CD14-positive monocyte (primary cell): ENCODE results near the gene TRAPPC8. TPM values are rescaled to one million over a fixed set of nuclear protein-coding genes. Genes with fewer than 3 reads are reported as not detected.

Source experiments
- DNase-seq, 3 donors: peaks; one replicate each; pipeline ENCODE4 v3.0.0-alpha.2; 2011 to 2022
- H2AFZ ChIP-seq: 2 replicates; pipeline ENCODE4 v1.6.0; 2012; ENCODE audit warnings: mild to moderate bottlenecking, low read depth, low read length, inconsistent platforms; ENCODE audit not compliant: insufficient read depth, poor library complexity, severe bottlenecking
- H3K27ac ChIP-seq, 2 donors: 1 replicate in 1 of 2; 2 replicates in 1 of 2; pipeline ENCODE4 v1.5.1; 2012 to 2013; ENCODE audit warnings: low read length in 2 of 2, control low read depth in 1 of 2, inconsistent platforms in 1 of 2, low read depth in 1 of 2, mild to moderate bottlenecking in 1 of 2
- H3K27me3 ChIP-seq, 2 donors: one replicate each; pipeline versions ENCODE4 v1.6.0 to v1.6.1; 2011 to 2013; ENCODE audit warnings: low read length in 2 of 2; ENCODE audit not compliant: control insufficient read depth in 2 of 2, insufficient read depth in 2 of 2
- H3K36me3 ChIP-seq, 2 donors: replicated peaks in 1 of 2; 1 replicate in 1 of 2; 2 replicates in 1 of 2; pipeline versions ENCODE4 v1.5.1 to v1.6.1; 2012 to 2013; ENCODE audit warnings: low read length in 2 of 2, control low read depth in 1 of 2, inconsistent platforms in 1 of 2, mild to moderate bottlenecking in 1 of 2; ENCODE audit not compliant: insufficient read depth in 2 of 2, control insufficient read depth in 1 of 2
- H3K4me1 ChIP-seq, 2 donors: 1 replicate in 1 of 2; 2 replicates in 1 of 2; pipeline versions ENCODE4 v1.5.1 to v1.6.1; 2012 to 2013; ENCODE audit warnings: low read length in 2 of 2, control low read depth in 1 of 2, inconsistent platforms in 1 of 2, mild to moderate bottlenecking in 1 of 2, moderate library complexity in 1 of 2; ENCODE audit not compliant: insufficient read depth in 2 of 2, control insufficient read depth in 1 of 2
- H3K4me2 ChIP-seq: replicated peaks from 2 replicates; pipeline ENCODE3; 2012; ENCODE audit warnings: low read length, moderate library complexity, mild to moderate bottlenecking; ENCODE audit not compliant: poor library complexity, severe bottlenecking; ENCODE audit errors: extremely low read depth
- H3K4me3 ChIP-seq, 3 experiments: fragments of 200-600 bp in 1 of 3; sonication (generic) in 1 of 3; replicated peaks in 1 of 3; 1 replicate in 2 of 3; 2 replicates in 1 of 3; pipeline ENCODE4 v1.5.1; 2011 to 2013; ENCODE audit warnings: low read length in 3 of 3, mild to moderate bottlenecking in 3 of 3, control low read depth in 2 of 3, low read depth in 2 of 3, inconsistent platforms in 1 of 3, moderate library complexity in 1 of 3
- H3K79me2 ChIP-seq: 2 replicates; pipeline ENCODE4 v1.6.0; 2012; ENCODE audit warnings: mild to moderate bottlenecking, control low read depth, inconsistent platforms, low read length, moderate library complexity; ENCODE audit not compliant: insufficient read depth
- H3K9ac ChIP-seq: 2 replicates; pipeline ENCODE4 v1.6.0; 2017; ENCODE audit warnings: low read length, mild to moderate bottlenecking; ENCODE audit not compliant: insufficient read depth, poor library complexity, severe bottlenecking
- H3K9me3 ChIP-seq, 2 donors: replicated peaks in 1 of 2; 1 replicate in 1 of 2; 2 replicates in 1 of 2; pipeline versions ENCODE4 v1.5.1 to v1.6.1; 2012 to 2013; ENCODE audit warnings: low read length in 2 of 2, control low read depth in 1 of 2; ENCODE audit not compliant: control insufficient read depth in 1 of 2, insufficient read depth in 1 of 2
- H4K20me1 ChIP-seq: 2 replicates; pipeline ENCODE4 v1.6.0; 2012; ENCODE audit warnings: mild to moderate bottlenecking, low read length, control low read depth, moderate library complexity; ENCODE audit not compliant: insufficient read depth
- H3K27ac Mint-ChIP-seq, 7 donors: one replicate each; pipeline ENCODE4 v1.8.0; 2020; ENCODE audit warnings: mild to moderate bottlenecking in 7 of 7, mixed read lengths in 7 of 7, moderate library complexity in 6 of 7, inconsistent platforms in 2 of 7
- H3K27me3 Mint-ChIP-seq, 3 donors: one replicate each; pipeline ENCODE4 v1.8.0; 2021 to 2022; ENCODE audit warnings: low read depth in 3 of 3, mild to moderate bottlenecking in 3 of 3, mixed read lengths in 3 of 3, moderate library complexity in 3 of 3, inconsistent platforms in 1 of 3
- H3K36me3 Mint-ChIP-seq, 2 donors: one replicate each; pipeline ENCODE4 v1.8.0; 2020; ENCODE audit warnings: mixed read lengths in 2 of 2, inconsistent platforms in 1 of 2, mild to moderate bottlenecking in 1 of 2
- H3K4me1 Mint-ChIP-seq: one replicate; pipeline ENCODE4 v1.8.0; 2020; ENCODE audit warnings: mild to moderate bottlenecking, mixed read lengths
- H3K4me3 Mint-ChIP-seq, 2 donors: one replicate each; pipeline ENCODE4 v1.8.0; 2020; ENCODE audit warnings: mild to moderate bottlenecking in 2 of 2, mixed read lengths in 2 of 2, moderate library complexity in 1 of 2
- H3K9me3 Mint-ChIP-seq, 7 donors: one replicate each; pipeline ENCODE4 v1.8.0; 2020 to 2022; ENCODE audit warnings: mixed read lengths in 7 of 7, mild to moderate bottlenecking in 6 of 7, moderate library complexity in 6 of 7, inconsistent platforms in 2 of 7
- WGBS: methylation state at CpG from one replicate; pipeline ENCODE4 v1.1.5; 2013; ENCODE audit warnings: missing lambda C conversion rate; ENCODE audit not compliant: insufficient coverage; 5-methylcytosine and 5-hydroxymethylcytosine counted together
- intact Hi-C, 2 donors: fragments of 100-400 bp; cut with micrococcal nuclease; formaldehyde crosslinking; loops; one replicate each; pipeline versions ENCODE4 v1.15.0 to v1.15.1; 2023
- polyA plus RNA-seq, 3 donors: library from polyadenylated mRNA; depleted of rRNA in 1 of 3; unstranded in 2 of 3; stranded (reverse) in 1 of 3; fragments of 300-500 nt in 2 of 3; fragments of >200 nt in 1 of 3; fragmentation: Illumina TruSeq in 2 of 3; gene quantifications; 1 replicate in 2 of 3; 2 replicates in 1 of 3; pipeline ENCODE4 v1.2.3, GENCODE V29; 2012 to 2021
- TF ChIP-seq, protein P1 (sequence below): fragments of 200-600 bp; IDR thresholded peaks from one replicate; pipeline ENCODE4 v1.8.0; 2022; ENCODE audit warnings: antibody characterized with exemption, mild to moderate bottlenecking

TRAPPC8 gene
- polyA plus RNA-seq, 3 donors: 16.2 to 52.7 (median 22.1) TPM

DNA sequence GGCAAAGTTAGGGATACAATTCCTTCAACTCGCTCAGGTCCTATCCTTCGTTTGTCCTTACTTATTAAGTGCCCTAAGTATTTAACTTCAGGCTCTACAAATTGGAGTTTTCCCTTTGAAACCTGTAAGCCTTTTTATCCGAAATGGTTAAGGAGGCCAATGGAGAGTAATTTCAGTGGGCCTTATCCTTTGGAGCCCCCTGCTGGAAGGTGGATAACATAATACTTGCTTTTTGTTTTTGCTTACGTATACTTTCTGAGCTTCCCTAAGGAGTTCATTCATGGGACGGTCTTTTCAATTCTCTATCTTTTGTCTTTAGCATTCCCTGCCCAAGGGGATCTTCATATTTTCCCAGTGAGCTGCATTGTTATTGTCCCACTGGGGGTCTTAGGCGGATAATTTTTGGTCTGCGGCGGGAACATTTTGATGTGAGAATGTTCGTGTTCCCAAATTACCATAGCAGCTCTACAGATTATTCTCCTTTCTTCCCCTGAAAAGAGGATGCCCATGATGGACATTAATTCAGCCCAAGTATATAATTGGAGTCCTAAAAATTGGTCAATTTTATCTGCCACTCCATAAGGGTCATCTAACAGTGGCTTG, 34.4 kb upstream of the TRAPPC8 start:
- Histone ChIP-seq H4K20me1 (no peaks in the 10 kb centered on the region), H3K4me1 (no peaks in the 10 kb centered on the region), H3K4me2 (no peak overlapping the region), H3K4me3 (no peak overlapping the region), H3K79me2 (no peaks in the 10 kb centered on the region), H3K36me3 (no peaks in the 10 kb centered on the region), H3K27ac (no peak overlapping the region), H3K9ac (no peak overlapping the region), H3K27me3 (no peaks in the 10 kb centered on the region), H3K9me3 (peaks cover 43 to 48% of the 10 kb centered on the region in 2 donors), H2AFZ (no peak overlapping the region)
- peaks cover 44 to 65% (median 57%) of the 10 kb centered on the region in 7 donors for H3K9me3 Mint-ChIP-seq
- no peaks in the 10 kb centered on the region for H3K27me3 Mint-ChIP-seq
- no peaks in the 10 kb centered on the region for H3K4me1 Mint-ChIP-seq
- DNase-seq: peak; percentile 4 to 12 (median 7)
- H3K27ac Mint-ChIP-seq: no peak overlapping the region
- intact Hi-C loops: no loop called here
- TF ChIP-seq, protein P1, sequence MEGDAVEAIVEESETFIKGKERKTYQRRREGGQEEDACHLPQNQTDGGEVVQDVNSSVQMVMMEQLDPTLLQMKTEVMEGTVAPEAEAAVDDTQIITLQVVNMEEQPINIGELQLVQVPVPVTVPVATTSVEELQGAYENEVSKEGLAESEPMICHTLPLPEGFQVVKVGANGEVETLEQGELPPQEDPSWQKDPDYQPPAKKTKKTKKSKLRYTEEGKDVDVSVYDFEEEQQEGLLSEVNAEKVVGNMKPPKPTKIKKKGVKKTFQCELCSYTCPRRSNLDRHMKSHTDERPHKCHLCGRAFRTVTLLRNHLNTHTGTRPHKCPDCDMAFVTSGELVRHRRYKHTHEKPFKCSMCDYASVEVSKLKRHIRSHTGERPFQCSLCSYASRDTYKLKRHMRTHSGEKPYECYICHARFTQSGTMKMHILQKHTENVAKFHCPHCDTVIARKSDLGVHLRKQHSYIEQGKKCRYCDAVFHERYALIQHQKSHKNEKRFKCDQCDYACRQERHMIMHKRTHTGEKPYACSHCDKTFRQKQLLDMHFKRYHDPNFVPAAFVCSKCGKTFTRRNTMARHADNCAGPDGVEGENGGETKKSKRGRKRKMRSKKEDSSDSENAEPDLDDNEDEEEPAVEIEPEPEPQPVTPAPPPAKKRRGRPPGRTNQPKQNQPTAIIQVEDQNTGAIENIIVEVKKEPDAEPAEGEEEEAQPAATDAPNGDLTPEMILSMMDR: peak; percentile 69
- no peak overlapping the region for H3K4me3 Mint-ChIP-seq
- 86% methylated on average over 1 of the region's 9 CpGs for WGBS
- H3K36me3 Mint-ChIP-seq: peaks cover 0 to 2% of the 10 kb centered on the region in 2 donors

DNA sequence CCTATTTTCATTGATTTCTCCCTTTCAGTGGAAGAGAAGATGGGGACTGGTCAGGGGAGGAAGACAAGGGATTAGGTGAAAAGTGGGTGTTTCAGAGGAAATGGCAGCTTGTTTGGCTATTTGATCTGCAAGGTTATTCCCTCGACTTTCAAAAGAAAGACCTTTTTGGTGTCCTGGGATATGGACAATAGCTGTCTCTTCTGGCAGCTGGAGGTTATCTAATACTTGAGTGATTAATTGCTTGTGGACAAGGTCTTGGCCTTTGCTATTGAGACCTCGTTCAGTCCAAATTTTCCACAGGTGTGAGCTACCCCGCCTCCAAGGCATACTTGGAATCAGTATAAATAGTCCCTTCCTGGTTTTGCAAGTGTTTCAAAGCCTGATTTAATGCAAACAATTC, 33.3 kb upstream of the TRAPPC8 start:
- Histone ChIP-seq H4K20me1 (no peaks in the 10 kb centered on the region), H3K27ac (no peak overlapping the region), H3K4me3 (no peak overlapping the region), H3K36me3 (no peaks in the 10 kb centered on the region), H3K9ac (no peak overlapping the region), H3K9me3 (peaks cover 43 to 54% of the 10 kb centered on the region in 2 donors), H3K4me1 (no peaks in the 10 kb centered on the region), H2AFZ (no peak overlapping the region), H3K4me2 (no peak overlapping the region), H3K79me2 (no peaks in the 10 kb centered on the region), H3K27me3 (no peaks in the 10 kb centered on the region)
- Mint-ChIP-seq H3K4me3 (no peak overlapping the region), H3K27ac (no peak overlapping the region), H3K36me3 (peaks cover 0 to 2% of the 10 kb centered on the region in 2 donors), H3K9me3 (peaks cover 46 to 68% (median 65%) of the 10 kb centered on the region in 7 donors), H3K4me1 (no peaks in the 10 kb centered on the region), H3K27me3 (no peaks in the 10 kb centered on the region)
- intact Hi-C loops: no loop called here
- TF ChIP-seq, protein P1: no peak
- no peak for DNase-seq
- WGBS: 100% methylated on average over 2 of the region's 3 CpGs
